Measurements from ENCODE around the gene HAGH. TPM values are rescaled to one million over a fixed set of nuclear protein-coding genes. Genes with fewer than 3 reads are reported as not detected.

The HAGH gene
- total RNA-seq, 1 donor from 2014 or later, result 57.7 TPM

- Mint-ChIP-seq H3K27ac (no peak overlapping the region), H3K4me1 (peaks cover 18% of the 10 kb centered on the region), H3K9me3 (no peaks in the 10 kb centered on the region), H3K36me3 (ENCODE audit: low read depth) (peaks cover 7% of the 10 kb centered on the region), H3K27me3 (no peaks in the 10 kb centered on the region), H3K4me3 (peak overlapping the region; percentile 10)
- no peak for DNase-seq
- intact Hi-C loops (cut with micrococcal nuclease), result loop anchor here (2.0 kb wide), 1 partner anchor 53 kb away; the partner anchor contains the start of gene NME3
Observed at GRCh38 chr16:1823821-1824220, 2.8 kb downstream of the HAGH start.

GRCh38 chr16:1822801-1823200, 3.8 kb downstream of the HAGH start:
- no peak overlapping the region for H3K4me3 Mint-ChIP-seq
- H3K27ac Mint-ChIP-seq, result no peak overlapping the region
- peaks cover 17% of the 10 kb centered on the region for H3K4me1 Mint-ChIP-seq
- no peak for DNase-seq
- no peaks in the 10 kb centered on the region for H3K27me3 Mint-ChIP-seq
- no peaks in the 10 kb centered on the region for H3K9me3 Mint-ChIP-seq
- H3K36me3 Mint-ChIP-seq (ENCODE audit: low read depth), result peaks cover 7% of the 10 kb centered on the region
- intact Hi-C loops (cut with micrococcal nuclease), result no loop called here

- Mint-ChIP-seq H3K27ac (no peak overlapping the region), H3K4me1 (peaks cover 13% of the 10 kb centered on the region), H3K4me3 (no peak overlapping the region), H3K27me3 (no peaks in the 10 kb centered on the region), H3K9me3 (no peaks in the 10 kb centered on the region), H3K36me3 (ENCODE audit: low read depth) (peaks cover 3% of the 10 kb centered on the region)
- no peak for DNase-seq
- intact Hi-C loops (cut with micrococcal nuclease), result no loop called here
Observed at GRCh38 chr16:1821861-1822611, 4.6 kb downstream of the HAGH start.

- Mint-ChIP-seq H3K4me3 (no peak overlapping the region), H3K27me3 (no peaks in the 10 kb centered on the region), H3K9me3 (no peaks in the 10 kb centered on the region), H3K4me1 (peaks cover 13% of the 10 kb centered on the region), H3K36me3 (ENCODE audit: low read depth) (peaks cover 3% of the 10 kb centered on the region), H3K27ac (no peak overlapping the region)
- DNase-seq, result no peak
- intact Hi-C loops (cut with micrococcal nuclease), result no loop called here
Observed at GRCh38 chr16:1820946-1821290, 5.7 kb downstream of the HAGH start.

DNA sequence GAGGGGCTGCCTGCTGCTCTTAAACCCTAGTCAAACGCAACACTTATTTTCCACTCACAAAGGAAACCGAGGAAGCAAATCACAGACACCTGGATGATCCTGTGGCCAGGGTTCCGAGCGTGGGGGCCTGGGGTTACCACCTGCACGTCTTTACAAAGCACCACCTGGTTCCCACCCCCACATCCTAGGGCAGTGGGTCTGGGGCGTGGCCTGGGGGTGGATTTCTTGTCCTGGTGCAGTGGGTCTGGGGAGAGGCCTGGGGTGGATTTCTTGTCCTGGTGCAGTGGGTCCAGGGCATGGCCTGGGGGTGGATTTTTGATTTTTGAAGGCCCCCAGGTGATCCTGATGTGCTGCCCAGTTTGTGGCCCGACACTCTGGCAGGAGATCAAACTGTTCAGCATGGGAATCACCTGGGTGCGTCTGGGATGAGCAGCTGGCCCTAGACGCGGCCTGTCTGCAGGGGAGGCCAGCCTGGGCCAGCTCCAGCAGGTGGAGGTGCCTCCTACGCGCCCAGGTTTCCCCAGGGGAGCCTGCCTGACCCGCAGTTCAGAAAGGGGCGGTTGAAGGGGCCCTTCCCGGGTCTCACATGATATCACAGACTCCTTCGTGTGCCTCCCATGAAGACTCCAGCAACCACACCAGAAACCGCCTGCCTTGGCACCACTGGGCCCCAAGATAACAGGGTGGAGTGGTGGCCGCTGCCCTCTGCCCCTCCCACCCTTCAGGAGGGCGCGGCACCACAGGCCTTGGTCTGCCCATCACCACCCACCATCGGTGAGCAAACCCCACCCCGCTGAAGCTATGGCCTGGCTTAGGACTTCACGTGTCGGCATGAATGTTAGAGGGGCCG, 6.3 kb downstream of the HAGH start:
- Mint-ChIP-seq H3K4me3 (no peak overlapping the region), H3K27me3 (no peaks in the 10 kb centered on the region), H3K4me1 (peaks cover 7% of the 10 kb centered on the region), H3K36me3 (ENCODE audit: low read depth) (peaks cover 7% of the 10 kb centered on the region), H3K27ac (no peak overlapping the region), H3K9me3 (no peaks in the 10 kb centered on the region)
- intact Hi-C loops (cut with micrococcal nuclease), result no loop called here
- no peak for DNase-seq

- DNase-seq, result no peak
- Mint-ChIP-seq H3K4me3 (no peak overlapping the region), H3K4me1 (peaks cover 5% of the 10 kb centered on the region), H3K9me3 (no peaks in the 10 kb centered on the region), H3K27ac (no peak overlapping the region), H3K27me3 (no peaks in the 10 kb centered on the region), H3K36me3 (ENCODE audit: low read depth) (peaks cover 9% of the 10 kb centered on the region)
- intact Hi-C loops (cut with micrococcal nuclease), result no loop called here
Observed at GRCh38 chr16:1819611-1820010, 7.0 kb downstream of the HAGH start.

DNA sequence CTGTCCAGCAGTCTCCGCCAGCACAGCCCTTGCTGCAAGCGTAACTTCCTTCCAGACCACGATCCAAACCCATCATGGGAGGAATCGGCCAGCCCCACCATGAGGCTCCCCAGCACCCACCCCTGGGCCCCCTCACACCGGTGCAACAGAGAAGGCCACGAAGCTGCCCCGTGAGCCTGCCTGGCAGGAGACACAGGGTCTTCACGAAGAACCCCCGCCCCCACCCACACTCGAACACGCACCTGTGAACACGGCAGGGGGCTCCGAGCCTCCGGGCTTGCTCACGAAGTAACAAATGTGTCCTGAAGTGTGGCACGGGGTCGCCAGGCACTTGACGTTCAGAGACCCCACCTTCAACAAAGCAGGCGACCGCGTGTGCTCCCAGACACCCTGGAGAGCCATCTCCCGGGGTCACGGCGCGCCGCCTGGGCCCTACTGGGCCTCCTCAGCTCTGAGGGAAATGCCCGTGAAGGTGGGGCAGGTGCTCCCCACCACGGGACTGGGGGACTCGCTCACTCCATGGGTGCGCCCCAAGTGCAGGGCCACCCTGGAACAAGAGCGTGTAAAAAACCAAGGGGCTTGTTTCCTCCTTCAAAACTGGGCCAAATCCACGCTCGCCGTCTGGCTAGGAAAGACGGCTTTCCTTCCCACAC, 7.6 kb downstream of the HAGH start:
- no peaks in the 10 kb centered on the region for H3K27me3 Mint-ChIP-seq
- no peak overlapping the region for H3K27ac Mint-ChIP-seq
- H3K9me3 Mint-ChIP-seq, result no peaks in the 10 kb centered on the region
- no peak overlapping the region for H3K4me3 Mint-ChIP-seq
- H3K4me1 Mint-ChIP-seq, result peaks cover 3% of the 10 kb centered on the region
- H3K36me3 Mint-ChIP-seq (ENCODE audit: low read depth), result peaks cover 9% of the 10 kb centered on the region
- intact Hi-C loops (cut with micrococcal nuclease), result no loop called here
- no peak for DNase-seq

DNA sequence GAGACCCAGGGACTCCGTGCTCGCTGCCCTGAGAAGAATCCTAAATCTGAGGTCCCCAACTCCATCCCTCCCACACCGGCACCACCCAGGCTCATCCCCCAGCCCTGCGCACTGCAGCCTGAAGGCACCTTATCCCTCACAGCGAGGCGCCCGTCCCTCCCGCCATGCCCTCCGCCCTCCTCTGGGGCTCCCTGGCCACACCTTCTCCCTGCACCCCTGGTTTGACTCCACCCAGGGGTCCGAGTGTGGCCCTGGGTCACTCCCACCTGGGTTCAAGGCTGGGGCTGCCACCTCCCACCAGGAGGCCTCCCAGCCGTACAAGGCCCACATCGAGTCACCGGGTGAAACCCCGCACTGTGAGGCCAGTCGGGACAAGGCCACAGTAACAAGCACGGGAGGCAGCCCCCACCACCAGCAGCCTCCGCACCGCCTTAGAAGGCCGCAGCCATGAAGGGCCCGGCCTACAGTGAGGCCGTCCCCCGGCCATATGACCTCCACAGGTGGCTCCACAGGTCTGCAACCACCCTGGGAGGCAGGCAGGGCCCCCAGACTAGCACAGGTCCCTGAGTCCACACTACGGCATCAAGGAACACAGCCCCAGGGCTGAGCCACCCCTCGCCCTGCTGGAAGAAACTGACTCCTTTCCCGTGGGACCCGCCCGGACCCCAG, 8.3 kb downstream of the HAGH start:
- peaks cover 11% of the 10 kb centered on the region for H3K36me3 Mint-ChIP-seq (ENCODE audit: low read depth)
- no peaks in the 10 kb centered on the region for H3K27me3 Mint-ChIP-seq
- no peak for DNase-seq
- H3K4me3 Mint-ChIP-seq, result no peak overlapping the region
- no peaks in the 10 kb centered on the region for H3K9me3 Mint-ChIP-seq
- intact Hi-C loops (cut with micrococcal nuclease), result no loop called here
- no peaks in the 10 kb centered on the region for H3K4me1 Mint-ChIP-seq
- no peak overlapping the region for H3K27ac Mint-ChIP-seq

DNA sequence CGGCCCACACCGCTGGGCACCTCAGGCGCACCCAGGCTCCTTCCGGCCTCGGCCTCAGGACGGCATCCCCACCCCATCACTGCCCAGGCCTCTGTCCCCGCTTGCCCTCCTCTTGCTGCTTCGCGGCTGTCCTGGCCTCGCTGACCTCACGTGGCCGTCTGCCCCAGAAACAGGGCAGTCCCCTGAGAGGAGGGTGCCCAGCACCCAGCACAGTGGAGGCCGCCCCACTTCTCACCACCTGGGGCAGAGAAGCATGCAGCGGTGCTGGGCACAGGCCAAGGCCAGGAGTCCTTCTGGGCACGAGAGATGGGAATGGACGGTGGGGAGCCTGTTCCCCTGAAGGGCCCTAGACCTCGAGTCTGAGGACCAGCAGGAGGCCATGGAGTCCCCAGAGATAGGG, 8.9 kb downstream of the HAGH start:
- intact Hi-C loops (cut with micrococcal nuclease), result no loop called here
- H3K4me1 Mint-ChIP-seq, result peaks cover 4% of the 10 kb centered on the region
- H3K4me3 Mint-ChIP-seq, result no peak overlapping the region
- H3K36me3 Mint-ChIP-seq (ENCODE audit: low read depth), result peaks cover 11% of the 10 kb centered on the region
- H3K27ac Mint-ChIP-seq, result no peak overlapping the region
- no peaks in the 10 kb centered on the region for H3K9me3 Mint-ChIP-seq
- no peak for DNase-seq
- no peaks in the 10 kb centered on the region for H3K27me3 Mint-ChIP-seq

DNA sequence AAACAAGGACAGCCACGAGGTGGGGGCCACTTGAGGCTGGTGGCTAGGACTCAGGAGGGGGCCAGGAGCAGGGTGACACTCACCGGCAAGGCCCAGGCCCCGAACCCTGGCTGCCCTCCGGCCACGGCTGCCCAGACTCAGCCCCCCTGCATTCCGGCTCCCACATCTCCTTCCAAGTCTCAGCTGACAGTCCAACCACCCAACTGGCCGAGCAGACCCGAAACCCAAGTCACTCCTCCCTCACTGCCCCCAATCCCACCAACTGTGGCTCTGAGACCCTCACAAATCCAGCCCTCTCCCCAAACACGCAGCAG, 9.4 kb downstream of the HAGH start:
- no peaks in the 10 kb centered on the region for H3K27me3 Mint-ChIP-seq
- intact Hi-C loops (cut with micrococcal nuclease), result no loop called here
- no peak for DNase-seq
- peaks cover 11% of the 10 kb centered on the region for H3K36me3 Mint-ChIP-seq (ENCODE audit: low read depth)
- H3K9me3 Mint-ChIP-seq, result no peaks in the 10 kb centered on the region
- H3K27ac Mint-ChIP-seq, result no peak overlapping the region
- H3K4me3 Mint-ChIP-seq, result no peak overlapping the region
- peaks cover 4% of the 10 kb centered on the region for H3K4me1 Mint-ChIP-seq

GRCh38 chr16:1816396-1817275, 10.0 kb downstream of the HAGH start:
- no peaks in the 10 kb centered on the region for H3K27me3 Mint-ChIP-seq
- H3K9me3 Mint-ChIP-seq, result no peaks in the 10 kb centered on the region
- no peak overlapping the region for H3K4me3 Mint-ChIP-seq
- intact Hi-C loops (cut with micrococcal nuclease), result no loop called here
- H3K27ac Mint-ChIP-seq, result no peak overlapping the region
- H3K4me1 Mint-ChIP-seq, result peaks cover 4% of the 10 kb centered on the region
- H3K36me3 Mint-ChIP-seq (ENCODE audit: low read depth), result peaks cover 11% of the 10 kb centered on the region
- no peak for DNase-seq

- H3K4me3 Mint-ChIP-seq, result no peak overlapping the region
- H3K36me3 Mint-ChIP-seq (ENCODE audit: low read depth), result peaks cover 11% of the 10 kb centered on the region
- H3K27me3 Mint-ChIP-seq, result no peaks in the 10 kb centered on the region
- H3K9me3 Mint-ChIP-seq, result no peaks in the 10 kb centered on the region
- peaks cover 4% of the 10 kb centered on the region for H3K4me1 Mint-ChIP-seq
- H3K27ac Mint-ChIP-seq, result no peak overlapping the region
- DNase-seq, result no peak
- intact Hi-C loops (cut with micrococcal nuclease), result no loop called here
Observed at GRCh38 chr16:1815461-1815860, 11.2 kb downstream of the HAGH start.

DNA sequence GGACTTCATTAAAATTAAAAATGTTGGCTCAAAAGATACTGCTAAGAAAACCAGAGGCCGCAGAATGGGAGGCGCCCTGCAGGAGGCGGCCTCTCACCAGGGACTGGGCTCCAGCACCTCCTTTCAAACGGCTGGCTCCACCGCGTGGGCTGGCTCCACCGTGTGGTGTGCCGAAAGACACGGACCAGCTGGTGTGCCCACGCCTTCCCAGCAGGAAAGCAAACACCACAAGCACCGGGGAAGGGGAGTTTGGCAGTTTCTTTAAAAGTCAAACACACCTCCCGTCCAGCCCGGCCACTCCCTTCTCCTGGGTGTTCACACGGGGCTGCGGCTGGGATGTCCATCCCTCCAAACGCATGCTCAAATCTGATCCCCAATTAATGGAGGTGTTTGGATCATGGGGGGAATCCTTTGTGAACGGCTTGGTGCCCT, 13.9 kb downstream of the HAGH start:
- Mint-ChIP-seq H3K4me1 (peaks cover 4% of the 10 kb centered on the region), H3K4me3 (no peak overlapping the region), H3K9me3 (no peaks in the 10 kb centered on the region), H3K27ac (no peak overlapping the region), H3K27me3 (no peaks in the 10 kb centered on the region), H3K36me3 (ENCODE audit: low read depth) (peaks cover 14% of the 10 kb centered on the region)
- intact Hi-C loops (cut with micrococcal nuclease), result loop anchor here (5.0 kb wide), 1 partner anchor 115 kb away; no protein-coding TSS in a partner anchor
- peak; percentile 82 for DNase-seq

All from activated CD4-positive, alpha-beta T cell treated with anti-CD3 and anti-CD28 coated beads, Interleukin-2, amount 10 ng/mL, durations not matched to agents 24 days and 14 days (primary cell).